Measurements from ENCODE around the gene AOC1.

The AOC1 gene, protein sequence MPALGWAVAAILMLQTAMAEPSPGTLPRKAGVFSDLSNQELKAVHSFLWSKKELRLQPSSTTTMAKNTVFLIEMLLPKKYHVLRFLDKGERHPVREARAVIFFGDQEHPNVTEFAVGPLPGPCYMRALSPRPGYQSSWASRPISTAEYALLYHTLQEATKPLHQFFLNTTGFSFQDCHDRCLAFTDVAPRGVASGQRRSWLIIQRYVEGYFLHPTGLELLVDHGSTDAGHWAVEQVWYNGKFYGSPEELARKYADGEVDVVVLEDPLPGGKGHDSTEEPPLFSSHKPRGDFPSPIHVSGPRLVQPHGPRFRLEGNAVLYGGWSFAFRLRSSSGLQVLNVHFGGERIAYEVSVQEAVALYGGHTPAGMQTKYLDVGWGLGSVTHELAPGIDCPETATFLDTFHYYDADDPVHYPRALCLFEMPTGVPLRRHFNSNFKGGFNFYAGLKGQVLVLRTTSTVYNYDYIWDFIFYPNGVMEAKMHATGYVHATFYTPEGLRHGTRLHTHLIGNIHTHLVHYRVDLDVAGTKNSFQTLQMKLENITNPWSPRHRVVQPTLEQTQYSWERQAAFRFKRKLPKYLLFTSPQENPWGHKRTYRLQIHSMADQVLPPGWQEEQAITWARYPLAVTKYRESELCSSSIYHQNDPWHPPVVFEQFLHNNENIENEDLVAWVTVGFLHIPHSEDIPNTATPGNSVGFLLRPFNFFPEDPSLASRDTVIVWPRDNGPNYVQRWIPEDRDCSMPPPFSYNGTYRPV

DNA sequence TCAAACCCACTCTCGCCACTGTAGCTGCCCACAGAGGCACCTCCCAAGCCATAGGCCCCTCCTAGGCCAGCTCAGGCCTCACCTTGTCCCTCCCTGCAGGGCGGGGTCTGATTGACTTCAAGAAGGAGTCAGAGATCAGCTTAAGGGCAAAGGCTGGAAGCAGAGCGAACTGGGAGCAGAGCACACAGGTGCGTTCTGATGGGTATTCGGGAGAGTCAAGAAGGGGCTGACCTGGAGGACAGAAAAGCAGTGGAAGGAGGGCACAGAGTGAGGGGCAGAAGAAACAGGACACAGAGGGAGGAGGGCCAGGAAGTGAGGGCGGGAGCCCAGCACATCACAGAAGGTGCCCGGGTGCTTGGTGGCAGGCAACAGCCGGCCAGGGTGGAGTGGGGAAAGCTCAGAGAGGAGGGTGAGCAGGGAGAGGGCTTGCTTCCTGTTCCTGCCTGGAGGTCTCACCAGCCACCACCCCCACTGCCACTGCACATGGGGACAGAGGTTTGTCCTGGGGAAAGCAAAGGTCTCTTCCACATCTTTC, at the start of gene AOC1:
AOC1 (plus strand) TSS at position 147 of the 535 bp plus-strand sequence. CDS start 3,954 bp downstream, outside the sequence.
- DNase-seq: peak; percentile 65

DNA sequence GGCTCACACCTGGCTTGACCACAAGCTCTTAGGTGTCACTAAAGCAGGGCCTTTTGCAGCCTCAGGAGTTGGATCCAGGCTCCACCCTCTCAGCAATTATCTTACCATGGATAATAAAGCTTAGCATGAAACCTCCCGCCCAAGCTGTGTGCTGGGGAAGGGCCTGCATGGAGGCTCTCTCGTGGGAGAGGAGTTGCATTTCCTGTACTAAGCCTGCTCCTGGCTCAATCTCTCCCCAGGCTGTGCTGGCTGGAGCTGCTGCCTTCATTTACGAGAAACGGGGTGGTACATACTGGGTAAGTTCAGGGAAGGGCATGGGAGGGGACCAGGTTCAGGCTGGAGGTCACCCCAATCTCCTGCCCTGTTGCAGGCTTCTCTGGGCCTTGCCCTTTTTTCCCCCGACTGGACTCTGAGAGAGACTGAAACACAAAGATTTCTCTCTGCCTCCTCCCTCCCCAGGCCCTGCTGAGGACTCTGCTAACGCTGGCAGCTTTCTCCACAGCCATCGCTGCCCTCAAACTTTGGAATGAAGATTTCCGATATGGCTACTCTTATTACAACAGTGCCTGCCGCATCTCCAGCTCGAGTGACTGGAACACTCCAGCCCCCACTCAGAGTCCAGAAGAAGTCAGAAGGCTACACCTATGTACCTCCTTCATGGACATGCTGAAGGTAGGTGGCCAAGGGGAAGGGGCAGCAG, 49.0 kb upstream of the AOC1 start:
- DNase-seq: peak; percentile 15

- DNase-seq: no peak
These were observed 47.5 kb upstream of the AOC1 start for GRCh38 chr7:150804802-150805201.

DNA sequence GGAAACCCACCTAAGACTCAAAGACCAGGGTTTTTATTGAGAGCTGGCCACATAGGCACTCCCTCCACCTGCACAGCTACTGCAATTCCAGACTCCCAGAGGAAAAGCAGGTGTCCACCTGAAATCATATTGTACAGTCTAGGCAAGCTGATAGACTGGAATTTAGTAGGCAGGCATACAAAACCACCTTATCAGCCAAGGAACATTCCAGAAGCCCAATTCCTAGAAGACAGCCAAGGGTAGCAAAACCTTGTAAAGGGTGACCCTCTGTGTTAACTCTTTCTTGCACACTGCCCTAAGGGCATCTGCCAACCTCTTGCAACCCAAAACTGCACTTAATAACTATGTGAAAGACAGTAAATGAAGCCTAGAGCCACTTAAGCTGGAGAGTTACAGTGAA, 46.5 kb upstream of the AOC1 start:
- DNase-seq: no peak

DNA sequence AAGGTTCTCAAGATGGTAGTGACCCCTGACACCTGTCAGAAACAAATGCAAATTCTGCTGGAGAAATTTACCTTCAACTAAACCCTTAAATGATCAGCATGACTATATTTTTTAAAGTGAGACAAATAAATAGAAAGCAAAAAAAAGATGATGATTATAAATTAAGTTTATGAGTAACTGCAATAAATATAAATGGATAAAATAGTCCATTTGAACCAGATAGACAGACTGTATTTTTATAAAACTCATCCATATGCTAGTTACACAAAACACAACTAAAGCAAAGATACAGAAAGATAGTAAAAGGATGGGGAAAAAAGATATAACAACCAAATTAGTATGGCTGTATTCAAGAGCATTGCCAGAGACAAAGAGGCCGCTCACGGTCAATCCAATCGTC, 45.9 kb upstream of the AOC1 start:
- DNase-seq: no peak

- no peak for DNase-seq
These were observed 45.5 kb upstream of the AOC1 start for GRCh38 chr7:150806863-150807262.

DNA sequence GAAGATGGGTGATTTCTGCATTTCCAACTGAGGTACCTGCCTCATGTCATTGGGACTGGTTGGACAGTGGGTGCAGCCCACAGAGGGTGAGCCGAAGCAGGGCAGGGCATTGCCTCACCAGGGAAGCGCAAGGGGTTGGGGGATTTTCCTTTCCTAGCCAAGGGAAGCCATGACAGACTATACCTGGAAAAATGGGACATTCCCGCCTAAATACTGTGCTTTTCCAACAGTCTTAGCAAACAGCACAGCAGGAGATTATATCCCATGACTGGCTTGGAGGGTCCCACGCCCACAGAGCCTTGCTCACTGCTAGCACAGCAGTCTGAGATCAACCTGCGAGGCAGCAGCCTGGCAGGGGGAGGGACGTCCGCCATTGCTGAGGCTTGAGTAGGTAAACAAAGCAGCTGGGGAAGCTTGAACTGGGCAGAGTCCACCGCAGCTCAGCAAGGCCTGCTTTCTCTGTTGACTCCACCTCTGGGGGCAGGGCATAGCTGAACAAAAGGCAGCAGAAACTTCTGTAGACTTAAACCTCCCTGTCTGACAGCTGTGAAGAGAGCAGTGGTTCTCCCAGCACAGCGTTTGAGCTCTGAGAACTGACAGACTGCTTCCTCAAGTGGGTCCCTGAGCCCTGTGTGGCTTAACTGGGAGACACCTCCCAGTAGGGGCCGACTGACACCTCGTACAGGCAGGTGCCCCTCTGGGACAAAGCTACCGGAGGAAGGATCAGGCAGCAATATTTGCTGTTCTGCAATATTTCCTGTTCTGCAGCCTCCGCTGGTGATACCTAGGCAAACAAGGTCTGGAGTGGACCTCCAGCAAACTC, 44.5 kb upstream of the AOC1 start:
- peak; percentile 16 for DNase-seq

GRCh38 chr7:150814328-150815001, 37.9 kb upstream of the AOC1 start:
- DNase-seq: no peak

DNA sequence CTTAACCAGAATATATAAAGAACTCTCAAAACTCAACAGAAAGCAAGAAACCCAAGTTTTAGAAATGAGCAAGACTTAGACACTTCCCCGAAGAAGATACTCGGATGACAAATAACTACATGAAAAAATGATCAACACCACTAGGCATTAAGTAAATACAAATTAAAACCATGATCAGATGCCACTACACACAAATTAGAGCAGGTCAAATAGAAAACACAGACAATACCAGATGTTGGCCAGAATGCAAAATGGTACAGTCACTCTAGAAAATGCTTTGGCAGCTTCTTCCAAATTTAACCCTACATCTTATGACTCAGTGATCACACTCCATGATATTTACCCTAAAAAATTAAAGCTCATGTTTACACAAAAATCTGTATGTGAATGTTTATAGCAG, 33.3 kb upstream of the AOC1 start:
- DNase-seq: no peak

DNA sequence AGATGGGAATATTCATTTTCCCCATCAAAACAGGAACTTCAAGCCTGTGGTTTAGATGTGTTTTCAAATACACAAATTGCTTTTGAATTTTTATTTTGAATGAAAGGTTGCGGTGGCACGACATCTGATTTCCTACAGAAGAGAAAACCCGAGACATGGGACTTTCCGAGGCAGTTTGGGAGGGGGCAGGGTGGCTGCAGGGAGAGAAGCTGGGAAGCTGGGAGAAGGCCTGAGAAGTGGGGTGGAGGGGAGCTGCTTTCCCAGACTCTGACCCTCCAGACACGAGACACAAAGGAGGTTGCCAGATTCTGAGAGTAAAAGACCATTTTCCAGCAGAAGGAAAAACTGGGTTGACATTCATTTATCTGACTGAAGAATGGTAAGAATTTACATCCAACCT, 32.2 kb upstream of the AOC1 start:
- DNase-seq: no peak

GRCh38 chr7:150820578-150821198, 31.6 kb upstream of the AOC1 start:
- DNase-seq: no peak

DNA sequence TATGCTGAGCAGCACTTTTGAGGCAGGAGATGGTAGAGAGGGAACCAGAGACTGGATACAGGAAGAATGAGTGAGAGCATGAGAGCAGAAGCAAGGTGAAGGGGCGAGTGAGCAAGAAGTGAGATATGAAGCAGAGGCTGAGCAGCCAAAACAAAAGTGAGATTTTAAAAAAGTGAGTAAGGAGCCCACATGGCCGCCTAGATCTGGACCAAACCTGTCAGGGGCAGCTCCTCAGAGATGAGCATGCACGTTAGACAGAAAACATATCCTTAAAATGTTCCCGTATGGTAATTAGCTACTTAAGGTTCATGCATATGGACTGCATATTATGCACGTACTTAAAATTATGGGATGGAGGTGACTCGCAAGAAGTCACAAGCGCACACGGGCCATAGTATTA, 29.3 kb upstream of the AOC1 start:
- DNase-seq: no peak

GRCh38 chr7:150823484-150824126, 28.7 kb upstream of the AOC1 start:
- no peak for DNase-seq

DNA sequence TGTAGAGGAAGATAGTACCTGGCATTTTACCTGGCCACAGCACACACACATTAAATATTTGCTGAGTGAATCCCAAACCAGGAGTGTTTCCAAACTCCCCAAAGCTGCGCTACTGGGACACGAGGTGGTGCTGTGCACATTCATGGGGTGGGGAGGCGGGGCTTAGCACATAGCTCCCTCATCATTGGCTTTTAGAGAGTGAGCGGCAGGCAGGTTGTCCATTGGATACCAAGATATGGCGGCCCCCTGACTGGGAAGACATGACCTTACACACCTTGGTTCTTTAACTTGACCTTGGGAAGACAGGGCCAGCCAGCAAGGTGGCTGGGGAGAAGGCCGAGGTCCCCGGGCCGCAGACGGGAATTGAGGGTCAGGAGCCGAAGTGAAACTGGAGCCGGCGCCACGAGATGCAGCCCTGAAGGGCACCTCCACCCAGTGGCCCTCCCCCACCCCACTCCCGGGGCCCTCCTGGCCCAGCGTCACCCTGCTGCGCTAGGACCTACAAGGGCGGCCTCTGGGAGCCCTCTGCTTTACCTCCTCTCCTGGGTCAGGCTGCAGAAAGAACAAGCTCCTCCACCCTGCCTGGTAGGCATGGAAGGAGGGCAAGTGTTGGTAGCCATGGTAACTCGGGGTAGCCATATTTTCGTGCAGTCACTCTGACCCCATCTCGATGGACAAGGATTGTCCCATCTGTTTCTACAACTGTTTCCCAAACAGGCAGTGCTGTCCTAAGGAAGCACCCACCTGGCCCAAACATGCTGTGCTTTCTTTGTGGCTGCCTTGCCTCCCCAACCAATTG, 27.7 kb upstream of the AOC1 start:
- no peak for DNase-seq

DNA sequence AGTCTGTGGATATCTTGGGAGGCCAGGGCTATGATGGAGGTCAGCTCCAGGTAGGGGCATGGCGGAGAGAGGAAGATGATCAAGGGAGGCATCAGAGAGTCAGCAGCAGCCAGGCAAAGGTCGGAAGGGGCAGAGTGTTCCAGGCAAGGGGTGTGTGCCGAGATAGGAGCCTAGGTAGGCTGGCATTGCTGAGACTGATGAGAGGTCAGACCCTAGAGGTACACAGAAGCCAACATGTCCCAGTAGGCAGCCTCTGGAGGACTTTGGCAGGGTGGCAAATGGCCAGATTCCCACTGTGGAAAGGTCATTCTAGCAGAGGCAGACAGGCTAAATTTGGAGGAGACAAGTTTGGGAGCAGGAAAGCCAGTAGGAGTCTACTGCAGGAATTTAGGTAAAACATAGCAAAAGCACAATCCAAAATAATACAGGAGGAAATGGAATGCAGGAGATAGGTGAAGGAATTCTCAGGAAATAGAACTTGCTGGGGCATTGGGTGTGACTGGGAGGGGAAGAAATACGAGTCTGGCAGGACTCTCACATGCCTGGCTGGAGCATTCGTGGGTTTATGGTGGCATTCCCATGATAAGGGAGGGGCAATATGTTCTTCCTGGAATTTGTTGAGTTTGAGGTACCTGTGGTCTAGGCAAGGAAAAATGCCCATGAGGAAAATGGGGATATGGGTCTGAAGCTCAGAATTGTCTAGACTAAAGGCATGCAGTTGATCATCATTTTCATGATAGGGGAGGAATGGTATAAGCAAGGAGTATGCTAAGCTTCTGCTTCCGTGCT, 26.1 kb upstream of the AOC1 start:
- no peak for DNase-seq

DNA sequence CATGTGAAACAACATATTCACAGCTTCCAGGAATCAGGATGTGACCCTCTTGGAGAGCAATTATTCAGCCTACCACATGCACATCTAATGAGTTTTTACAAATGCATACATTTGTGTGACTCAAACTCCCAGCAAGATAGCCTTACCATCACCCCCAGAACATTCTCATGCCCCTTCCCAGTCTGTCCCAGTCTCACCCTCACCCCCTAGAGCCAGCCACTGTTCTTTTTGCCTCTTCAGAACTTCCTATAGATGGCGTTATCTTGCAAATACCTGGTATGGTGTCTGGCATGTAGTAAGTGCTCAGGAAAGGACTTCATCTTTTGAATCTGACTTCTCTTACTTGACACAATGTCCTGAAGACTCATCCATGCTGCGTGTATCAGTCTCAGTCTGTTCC, 23.9 kb upstream of the AOC1 start:
- DNase-seq: no peak

DNA sequence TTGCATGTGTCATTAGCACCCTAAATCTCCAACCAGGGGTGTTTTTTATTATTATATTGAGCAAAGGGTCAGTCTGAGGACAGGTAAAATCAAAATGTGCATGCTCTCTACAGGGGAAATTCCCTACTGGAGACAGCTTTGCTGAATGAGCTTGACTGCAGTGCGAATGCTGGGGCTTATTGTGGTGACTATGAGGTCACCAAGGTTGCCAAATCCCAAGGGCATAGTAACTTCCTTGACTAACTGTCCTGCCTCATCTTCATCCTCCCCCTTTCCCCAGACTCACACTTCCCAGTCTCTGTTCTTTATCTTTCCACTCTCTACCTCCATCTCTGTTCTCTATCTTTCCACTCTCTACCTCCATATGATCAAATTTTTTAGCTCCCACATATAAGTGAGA, 22.9 kb upstream of the AOC1 start:
- no peak for DNase-seq

DNA sequence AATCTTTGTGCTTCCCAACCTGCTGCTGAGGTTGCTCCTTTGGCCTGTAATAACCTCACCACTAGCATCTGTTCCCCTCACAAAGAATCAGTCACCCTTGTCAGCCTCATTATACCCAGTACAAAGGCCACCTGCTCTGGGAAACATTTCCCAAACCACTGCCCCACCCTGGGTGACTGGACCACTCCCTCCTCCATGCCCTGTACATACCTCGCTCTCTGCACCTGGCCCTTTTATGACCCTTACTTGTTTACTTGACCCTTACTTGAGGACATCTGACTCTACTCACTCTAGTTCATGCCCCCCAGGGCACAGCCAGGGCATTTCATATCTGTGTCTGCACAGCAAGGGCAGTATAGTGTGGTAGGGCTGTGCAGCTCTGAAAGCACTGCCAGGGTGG, 21.4 kb upstream of the AOC1 start:
- peak; percentile 41 for DNase-seq

GRCh38 chr7:150831851-150832250, 20.5 kb upstream of the AOC1 start:
- DNase-seq: no peak

All from NCI-H510A treated with DMSO at 0.1 percent for 48 hours (cell line).